Activated gamma-delta T cell treated with Interleukin-2 at 50 U/mL for 16 hours (primary cell): ENCODE measurements around the gene CBR3.
"Not testable (repeated sequence)": the region's sequence is repeated elsewhere in the genome, so short reads cannot be mapped to it uniquely, and the experiment has no call there.

Experiments used
- DNase-seq: peaks from one replicate; pipeline ENCODE4 v3.0.0-alpha.2; 2020

Gene CBR3

GRCh38 chr21:36120304-36120888, 14.5 kb upstream of the CBR3 start:
- DNase-seq: no peak

- no peak for DNase-seq
Observed at GRCh38 chr21:36122977-36123376, 11.9 kb upstream of the CBR3 start.

GRCh38 chr21:36124395-36124794, 10.5 kb upstream of the CBR3 start:
- no peak for DNase-seq

GRCh38 chr21:36125512-36126207, 9.2 kb upstream of the CBR3 start:
- peak; percentile 58 for DNase-seq

- no peak for DNase-seq
Observed at GRCh38 chr21:36126208-36126565, 8.7 kb upstream of the CBR3 start.

GRCh38 chr21:36126621-36127110, 8.2 kb upstream of the CBR3 start:
- DNase-seq: no peak

GRCh38 chr21:36127250-36127904, 7.5 kb upstream of the CBR3 start:
- DNase-seq: no peak

GRCh38 chr21:36127977-36128376, 6.9 kb upstream of the CBR3 start:
- DNase-seq: no peak

- no peak for DNase-seq
Observed at GRCh38 chr21:36129219-36129618, 5.7 kb upstream of the CBR3 start.

- DNase-seq: not testable (repeated sequence)
Observed at GRCh38 chr21:36130414-36130762, 4.5 kb upstream of the CBR3 start.

GRCh38 chr21:36130839-36131238, 4.0 kb upstream of the CBR3 start:
- not testable (repeated sequence) for DNase-seq

GRCh38 chr21:36132696-36133095, 2.2 kb upstream of the CBR3 start:
- no peak for DNase-seq

- peak; percentile 38 for DNase-seq
Observed at GRCh38 chr21:36135391-36136102, 668 bp downstream of the CBR3 start.

GRCh38 chr21:36139791-36140190, 4.9 kb downstream of the CBR3 start:
- not testable (repeated sequence) for DNase-seq

GRCh38 chr21:36141513-36141925, 6.6 kb downstream of the CBR3 start:
- peak; percentile 86 for DNase-seq

GRCh38 chr21:36144233-36144632, 9.4 kb downstream of the CBR3 start:
- not testable (repeated sequence) for DNase-seq

- DNase-seq: no peak
Observed at GRCh38 chr21:36145259-36145658, 10.4 kb downstream of the CBR3 start.

- DNase-seq: no peak
Observed at GRCh38 chr21:36147911-36148310, 13.0 kb downstream of the CBR3 start.

- DNase-seq: no peak
Observed at GRCh38 chr21:36148886-36149285, 14.0 kb downstream of the CBR3 start.

GRCh38 chr21:36149788-36150711, 15.2 kb downstream of the CBR3 start:
- DNase-seq: no peak

GRCh38 chr21:36155603-36156338, 20.9 kb downstream of the CBR3 start:
- no peak for DNase-seq

- DNase-seq: peak; percentile 100
Observed at GRCh38 chr21:36156339-36156814, 21.5 kb downstream of the CBR3 start.
